Hypothalamus (tissue), 51 donors: ENCODE measurements around the gene EGFLAM.

Experiments
- DNase-seq, 51 donors: peaks; one replicate each; lab custom pipeline; 2025; lab: John Stamatoyannopoulos, UW

The EGFLAM gene

DNA sequence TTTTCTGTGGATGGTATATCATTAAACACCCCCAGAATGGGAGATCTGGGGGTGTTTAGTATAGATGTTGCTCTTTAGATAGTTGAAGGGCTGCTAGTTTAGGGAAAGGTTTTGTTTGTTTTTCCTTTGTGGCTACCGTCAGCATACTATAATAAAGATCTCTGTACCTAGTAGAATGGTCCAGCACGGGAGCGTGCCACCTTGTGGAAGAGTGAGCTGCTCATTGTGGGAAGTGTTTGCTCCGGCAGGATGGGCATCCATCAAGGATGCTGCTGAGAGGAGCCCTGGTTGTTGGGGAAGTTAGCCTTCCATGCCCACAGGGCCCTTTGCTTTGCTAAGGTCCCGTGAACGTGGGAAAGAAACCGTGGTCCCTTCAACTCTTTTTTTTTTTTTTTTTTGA is 185.0 kb downstream of the EGFLAM start:
- no peak for DNase-seq

DNA sequence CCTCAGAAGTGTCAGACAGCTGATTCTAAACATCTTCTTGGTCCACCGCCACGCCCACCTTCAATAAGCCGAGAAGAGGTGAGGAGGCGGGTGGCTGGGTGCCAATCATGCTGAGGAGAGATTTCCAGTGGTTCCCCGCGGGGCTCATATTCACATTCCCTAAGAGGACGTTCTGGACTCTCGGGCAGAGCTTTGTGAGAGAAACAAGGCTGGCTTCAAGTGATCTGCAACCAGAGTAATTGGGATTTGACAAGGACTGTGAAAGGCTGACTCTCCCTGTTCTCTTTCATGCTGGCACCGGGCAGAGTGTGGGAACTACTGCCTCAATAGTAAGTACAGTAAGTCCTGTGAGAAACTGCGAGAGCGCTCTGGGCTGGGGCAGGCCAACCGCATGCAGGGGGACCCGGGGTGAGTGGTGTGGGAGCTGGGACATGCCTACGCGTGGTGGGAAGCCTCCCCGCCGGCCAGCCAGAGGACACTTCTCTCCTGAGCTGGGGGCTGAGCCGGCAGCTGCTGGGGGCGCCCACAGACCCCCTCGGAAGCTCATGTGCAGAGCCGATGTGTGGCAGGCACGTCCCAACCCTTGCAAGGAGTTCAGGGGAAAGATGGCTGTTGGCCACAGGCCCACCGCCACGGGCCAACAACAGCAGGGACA is 187.1 kb downstream of the EGFLAM start:
- peak in 4 of 51 donors; percentile 7 to 32 (median 19) for DNase-seq

DNA sequence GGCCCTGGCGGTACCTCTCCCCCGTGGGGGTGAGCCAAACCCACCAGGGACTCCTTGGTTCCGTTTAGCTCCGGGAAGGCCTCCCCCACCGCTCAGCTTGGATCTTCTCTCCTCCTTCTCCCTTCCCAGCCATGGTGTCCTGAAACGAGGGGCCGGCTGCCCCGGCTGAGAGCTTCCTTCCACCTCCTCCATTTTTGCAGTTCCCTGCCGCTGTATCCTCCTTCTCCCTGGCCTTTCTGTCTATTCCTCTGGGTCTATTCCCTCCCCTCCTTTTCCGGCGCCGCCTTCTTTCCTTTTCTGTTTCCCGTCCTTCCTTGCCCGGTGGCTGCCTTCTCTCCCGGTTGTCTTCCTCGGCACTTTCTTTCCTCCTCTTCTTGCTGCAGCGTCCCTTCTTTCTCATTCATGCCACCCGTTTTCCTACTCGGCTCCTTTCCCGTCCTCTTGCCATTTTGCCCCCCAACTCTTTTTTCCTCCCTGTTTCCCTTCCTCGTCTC is 187.7 kb downstream of the EGFLAM start:
- no peak for DNase-seq

DNA sequence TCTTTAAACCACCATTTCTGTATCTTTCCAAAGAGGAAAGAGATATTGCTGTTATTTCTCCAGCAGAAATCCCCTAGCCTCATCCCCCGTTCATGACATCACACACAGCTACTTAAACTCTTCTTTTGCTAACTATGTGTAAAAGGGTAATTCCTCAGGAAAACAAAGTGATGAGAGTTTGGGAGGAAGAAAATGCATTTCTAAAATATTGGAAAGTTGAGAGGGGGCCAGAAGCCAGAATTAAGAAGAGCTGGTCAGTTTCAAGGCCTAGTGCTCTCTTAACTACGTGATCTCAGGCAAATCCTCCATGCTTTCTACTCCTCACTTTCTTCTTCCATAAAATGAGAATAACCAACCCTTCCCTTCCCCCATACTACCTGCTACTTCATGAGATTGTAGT is 188.7 kb downstream of the EGFLAM start:
- DNase-seq, result no peak

DNA sequence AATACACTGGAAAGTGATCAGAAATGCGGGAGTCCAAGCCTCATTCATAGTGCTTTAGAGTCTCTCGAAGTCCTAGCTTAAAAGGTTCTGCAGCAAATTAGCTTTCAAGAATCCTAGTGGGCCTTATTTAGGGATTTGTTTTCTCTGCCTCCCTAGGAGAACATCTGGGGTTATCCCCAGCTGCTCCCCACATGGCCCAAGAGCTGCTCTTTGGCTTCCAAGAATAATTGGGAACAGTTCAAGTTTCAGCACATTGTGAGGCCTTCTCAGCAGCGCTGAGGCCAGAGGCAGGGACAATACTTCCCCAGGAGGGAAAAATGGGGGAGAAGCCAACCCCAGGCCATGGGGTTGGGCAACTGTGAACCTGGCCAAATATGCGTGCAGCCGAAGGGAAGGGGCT is 189.4 kb downstream of the EGFLAM start:
- peak in 10 of 51 donors; percentile 8 to 41 (median 22) for DNase-seq

DNA sequence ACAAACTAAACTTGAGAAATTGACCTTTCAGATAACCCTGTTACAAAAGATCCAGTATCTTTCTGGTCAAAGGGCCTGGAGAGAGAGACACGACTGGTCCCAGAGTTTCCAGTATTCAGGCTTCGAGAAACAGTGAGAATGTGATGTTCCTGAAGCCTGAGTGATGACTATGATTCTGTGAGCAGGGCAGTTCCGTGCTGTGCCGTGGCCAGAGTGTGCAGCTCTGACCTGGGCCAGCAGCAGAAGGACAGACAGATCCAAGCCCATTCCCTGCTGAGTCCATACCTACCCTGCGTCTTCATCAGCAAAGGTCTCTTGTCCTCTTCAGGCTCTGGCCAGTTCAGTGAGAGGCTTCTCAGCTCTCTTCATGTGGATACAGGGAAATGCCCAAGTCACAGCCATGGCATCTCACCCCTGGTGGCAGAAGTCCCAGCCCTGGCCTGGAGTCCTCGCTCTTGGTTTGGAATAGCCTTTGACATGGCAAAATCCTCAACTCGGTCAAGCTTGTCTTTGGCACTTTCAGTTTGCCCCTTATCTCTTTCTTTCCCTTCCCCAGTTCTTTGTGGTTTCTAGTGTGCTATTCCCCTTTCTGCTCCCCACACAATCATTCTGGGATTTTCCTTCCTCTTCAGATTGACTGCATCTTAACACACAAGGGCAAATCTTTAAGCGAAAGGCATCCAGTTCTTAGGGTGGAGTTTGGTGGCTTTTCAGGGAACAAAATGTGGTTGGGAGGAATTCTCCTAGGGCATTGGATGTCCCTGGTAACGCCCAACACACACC is 190.4 kb downstream of the EGFLAM start:
- no peak for DNase-seq

DNA sequence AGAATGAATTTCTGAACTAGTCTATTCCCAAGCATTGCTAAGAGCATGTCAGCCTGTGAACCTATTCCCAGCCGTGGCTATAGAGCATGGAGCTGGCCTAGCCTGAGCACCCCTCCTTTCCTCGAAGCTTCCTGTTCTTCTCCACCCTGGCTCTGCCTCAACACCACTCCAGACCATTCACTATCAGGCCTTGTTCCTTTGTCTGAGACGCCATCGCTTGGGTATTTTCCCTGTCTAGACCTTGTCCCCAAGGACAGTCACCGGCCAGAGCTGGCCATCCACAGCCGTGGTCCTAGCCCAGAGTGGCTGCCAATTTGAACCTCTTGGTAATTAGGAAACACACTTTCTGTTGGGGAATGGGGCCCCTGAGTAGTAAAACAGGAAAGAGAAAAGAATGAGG is 192.3 kb downstream of the EGFLAM start:
- DNase-seq, result no peak

DNA sequence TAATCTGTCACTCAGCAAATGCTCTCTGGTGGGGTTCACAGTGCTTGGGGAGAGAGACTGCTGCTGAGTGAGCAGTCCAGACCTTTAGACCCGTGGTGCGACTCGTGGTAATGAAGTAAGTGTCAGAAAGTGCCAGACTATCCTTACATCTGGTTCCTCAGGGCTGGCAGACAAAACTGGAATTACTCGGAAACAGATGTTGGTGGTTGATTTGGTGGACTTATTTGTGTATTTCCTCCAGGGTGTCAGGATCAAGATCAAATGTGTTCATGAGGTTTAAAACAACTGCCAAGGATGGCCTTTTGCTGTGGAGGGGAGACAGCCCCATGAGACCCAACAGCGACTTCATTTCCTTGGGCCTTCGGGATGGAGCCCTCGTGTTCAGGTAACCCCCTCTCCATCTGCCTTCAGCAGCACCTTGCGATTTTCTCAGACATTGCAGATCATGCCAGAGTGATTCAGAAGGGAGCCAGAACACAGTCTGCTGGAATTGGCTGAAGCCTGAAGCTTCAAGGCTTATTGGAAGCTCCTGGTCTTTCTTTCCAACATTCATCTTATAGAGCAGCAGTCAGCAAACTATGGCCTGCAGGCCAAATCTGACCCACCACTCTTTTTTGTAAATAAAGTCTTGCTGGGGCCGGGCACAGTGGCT is 192.8 kb downstream of the EGFLAM start:
- no peak for DNase-seq

DNA sequence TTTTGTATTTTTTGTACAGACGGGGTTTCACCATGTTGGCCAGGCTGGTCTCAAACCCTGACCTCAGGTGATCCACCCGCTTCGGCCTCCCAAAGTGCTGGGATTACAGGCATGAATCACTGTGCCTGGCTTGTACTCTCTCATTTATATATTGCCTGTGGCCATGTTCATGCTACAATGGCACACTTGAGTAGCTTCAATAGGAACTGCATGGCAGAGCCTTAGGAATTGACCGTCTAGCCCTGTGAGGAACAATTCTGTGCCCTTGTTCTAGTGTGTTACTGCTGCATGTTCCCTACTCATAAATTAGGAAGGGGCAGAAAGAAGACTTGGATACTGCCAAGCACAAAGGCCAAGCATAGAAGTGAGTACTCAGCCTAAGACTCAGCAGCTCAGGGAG is 193.8 kb downstream of the EGFLAM start:
- DNase-seq, result no peak

DNA sequence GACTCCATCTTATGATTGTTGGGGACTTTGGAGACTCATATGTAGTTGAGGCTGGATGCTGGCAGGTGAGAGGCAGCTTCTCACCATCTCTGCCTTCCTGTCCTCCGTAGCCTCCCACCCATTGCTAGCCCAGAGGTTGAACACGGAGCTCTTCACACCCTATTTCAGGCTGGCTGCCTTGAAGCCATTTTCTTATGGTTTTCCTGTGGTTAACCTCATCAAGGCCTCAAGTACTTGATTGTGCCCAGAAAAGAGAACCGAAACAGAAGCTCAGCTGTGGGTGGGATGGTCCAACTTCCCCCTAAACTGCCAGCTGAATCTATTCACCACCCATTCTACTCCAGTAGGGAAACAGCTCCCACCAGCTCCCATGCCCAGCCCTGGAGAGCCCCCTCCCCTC is 195.1 kb downstream of the EGFLAM start:
- no peak for DNase-seq

DNA sequence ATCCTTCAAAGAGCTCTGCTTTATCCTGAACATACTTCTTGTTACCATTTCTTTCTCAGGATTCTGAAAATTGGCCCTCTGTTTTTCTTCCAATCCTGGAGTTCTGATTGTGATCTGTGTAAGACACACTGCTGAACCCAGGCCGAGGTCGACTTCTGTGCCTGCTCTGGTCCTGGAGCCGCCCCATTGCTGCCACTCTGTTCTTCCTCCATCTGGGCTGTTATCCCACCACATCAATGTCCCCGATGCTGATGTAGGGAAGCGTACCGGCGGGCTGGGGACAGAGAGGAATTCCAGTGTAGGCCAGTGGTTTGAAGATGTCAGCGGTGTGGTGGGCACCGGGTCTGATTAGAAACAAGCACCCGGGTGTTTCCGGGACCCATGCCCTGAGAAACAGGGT is 195.6 kb downstream of the EGFLAM start:
- no peak for DNase-seq

DNA sequence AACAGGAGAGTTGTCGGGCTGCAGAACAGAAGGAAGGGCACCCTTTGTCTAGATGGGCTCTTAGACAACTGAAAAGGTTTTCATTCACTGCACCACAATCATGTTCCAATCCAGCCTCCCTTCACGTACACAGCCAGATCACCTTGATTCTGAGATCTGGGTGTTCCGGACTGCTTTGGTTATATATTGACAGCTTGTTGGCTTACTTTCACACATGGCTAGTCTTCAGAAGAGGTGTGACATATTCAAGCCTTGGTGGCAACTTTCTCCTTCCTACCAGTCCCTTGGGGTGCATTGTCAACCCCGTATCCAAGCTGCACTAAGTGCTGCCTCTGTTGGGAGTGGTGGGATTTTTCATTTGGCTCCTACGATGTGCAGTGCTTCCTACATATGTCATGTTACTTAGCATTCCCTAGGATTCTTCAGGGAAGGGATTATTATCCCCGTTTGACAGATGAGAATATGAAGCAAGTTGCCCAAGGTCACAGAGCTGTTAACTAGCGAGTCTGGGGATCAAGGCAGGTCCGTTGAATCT is 197.5 kb downstream of the EGFLAM start:
- no peak for DNase-seq

DNA sequence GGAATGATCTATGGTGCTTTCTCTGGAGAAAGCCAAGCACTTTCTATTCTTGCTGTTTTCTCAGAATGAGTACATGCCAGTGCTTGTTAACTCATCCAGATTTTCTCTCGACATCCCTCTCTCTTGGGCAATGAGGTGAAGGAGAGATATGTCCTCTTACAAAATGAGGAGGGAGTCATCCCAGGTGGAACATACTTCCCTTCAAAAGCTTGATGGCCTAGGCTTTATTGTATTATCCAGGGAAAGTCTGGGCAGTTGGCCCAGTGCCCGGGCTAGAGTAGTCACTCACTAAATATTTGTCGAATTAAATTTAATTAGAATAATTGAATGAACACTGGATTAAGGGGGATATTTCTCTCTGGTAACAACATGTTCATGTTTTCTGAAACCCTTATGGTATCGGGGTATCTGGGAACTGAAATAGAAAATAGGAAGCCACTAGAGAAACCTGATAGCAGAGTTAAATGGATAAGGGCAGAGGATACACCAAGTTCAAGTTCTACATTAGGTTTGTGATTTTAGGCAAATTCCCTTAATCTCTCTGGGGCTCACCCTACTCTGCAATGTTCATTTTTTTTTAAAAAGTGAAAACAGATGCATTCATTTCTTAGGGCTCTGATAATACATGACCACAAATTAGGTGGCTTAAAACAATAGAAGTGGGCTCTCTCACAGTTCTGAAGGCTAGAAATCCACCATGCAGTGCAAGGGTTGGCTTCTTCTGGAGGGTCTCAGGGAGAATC is 198.5 kb downstream of the EGFLAM start:
- DNase-seq, result no peak

DNA sequence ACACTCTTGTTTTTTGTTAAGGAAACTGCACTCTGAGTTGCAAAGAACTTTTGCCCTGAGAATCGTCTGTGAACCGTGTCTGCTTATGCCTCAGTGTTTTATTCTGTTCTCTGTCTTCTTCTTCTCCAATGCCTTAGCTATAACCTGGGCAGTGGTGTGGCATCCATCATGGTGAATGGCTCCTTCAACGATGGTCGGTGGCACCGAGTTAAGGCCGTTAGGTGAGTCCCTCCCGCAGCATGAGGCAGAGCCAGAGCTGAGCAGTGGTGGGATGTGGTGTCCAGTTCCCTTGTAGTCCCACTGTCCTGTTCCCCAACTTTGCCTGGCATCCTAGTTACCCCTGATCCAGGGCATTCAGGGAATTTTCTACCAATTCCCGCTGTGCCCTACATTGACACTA is 199.8 kb downstream of the EGFLAM start:
- no peak for DNase-seq

DNA sequence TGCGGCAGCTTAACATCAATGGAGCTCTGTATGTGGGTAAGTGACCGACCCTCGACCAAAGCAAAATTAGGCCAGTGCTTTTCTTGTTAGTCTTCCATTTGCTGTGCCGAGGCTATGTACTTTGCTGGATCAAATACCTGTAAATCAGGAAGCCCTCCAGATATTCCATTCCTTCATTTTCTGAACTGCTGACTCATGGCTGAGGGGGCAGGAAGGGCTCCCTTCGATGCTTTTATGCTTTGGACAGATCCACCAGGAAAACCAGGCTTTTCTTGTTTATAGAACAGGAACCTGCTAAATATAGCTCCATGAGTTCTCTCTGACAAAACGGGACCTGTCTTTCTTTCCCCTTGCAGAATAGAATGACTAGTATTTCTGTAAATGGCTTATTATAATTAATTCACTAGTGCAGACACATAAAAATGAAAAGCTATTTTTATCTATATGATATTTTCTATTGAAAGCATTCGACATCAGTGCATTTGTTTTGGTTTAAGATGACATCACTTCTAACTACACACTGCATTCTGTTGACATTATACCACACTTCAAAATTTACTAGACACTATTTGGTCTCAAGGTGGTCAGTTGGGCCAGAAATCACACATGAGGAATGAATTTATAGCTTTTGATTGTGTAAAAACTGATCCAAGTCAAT is 204.7 kb downstream of the EGFLAM start:
- no peak for DNase-seq

DNA sequence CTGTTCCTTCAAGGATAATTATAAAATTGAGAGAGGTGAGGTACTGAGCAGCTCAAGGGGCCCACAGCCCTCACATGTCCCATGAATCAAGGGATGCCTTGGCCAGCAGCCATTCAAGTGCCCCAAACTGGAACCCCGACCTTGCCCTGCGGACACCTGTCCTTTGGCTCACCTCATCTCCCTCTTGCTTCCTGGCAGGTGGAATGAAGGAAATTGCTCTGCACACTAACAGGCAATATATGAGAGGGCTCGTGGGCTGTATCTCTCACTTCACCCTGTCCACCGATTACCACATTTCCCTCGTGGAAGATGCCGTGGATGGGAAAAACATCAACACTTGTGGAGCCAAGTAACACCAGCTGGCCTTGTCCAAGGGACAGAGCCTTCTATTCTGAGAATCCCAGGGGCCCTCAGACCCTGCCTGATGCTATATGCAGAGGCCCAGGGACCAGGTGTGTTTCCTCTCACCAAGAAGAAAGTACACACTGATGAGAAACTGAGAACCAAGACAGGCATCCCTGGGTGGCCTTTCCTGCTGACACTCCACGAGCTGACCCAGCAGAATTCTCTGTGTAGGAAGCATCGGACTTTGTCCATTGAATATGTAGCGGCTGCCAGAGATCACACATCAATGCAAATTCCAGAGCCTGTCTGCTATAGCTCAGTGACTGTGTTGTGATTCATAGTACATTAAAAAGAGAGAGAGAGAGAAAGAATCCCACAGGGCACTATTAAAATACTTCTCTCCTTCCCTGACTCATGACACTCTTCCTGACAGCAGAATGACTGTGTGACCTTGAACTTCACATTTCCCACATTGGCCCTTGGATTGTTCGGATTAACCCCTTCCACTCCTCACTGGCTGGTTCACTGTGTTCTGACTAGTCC is 205.5 kb downstream of the EGFLAM start:
- peak in 1 of 51 donors; percentile 8 for DNase-seq

DNA sequence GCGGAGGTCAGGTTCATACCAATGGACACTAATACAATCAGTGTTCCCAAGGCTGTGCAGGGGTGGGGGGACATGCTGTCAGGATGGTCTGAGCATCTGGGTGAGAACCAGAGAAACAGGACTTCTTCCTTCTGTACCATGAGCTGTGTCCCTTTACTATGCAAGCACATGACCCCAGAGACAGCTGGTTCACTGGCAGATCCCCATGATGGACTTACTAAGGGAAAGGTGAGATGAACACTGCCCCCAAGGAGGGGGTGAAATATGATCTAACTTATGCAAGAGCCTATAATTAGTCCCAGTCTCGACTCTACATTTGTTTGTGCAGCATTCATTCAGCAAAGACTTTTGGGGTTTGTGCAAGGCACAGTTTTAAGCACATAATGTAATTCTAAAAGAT is 206.7 kb downstream of the EGFLAM start:
- no peak for DNase-seq

DNA sequence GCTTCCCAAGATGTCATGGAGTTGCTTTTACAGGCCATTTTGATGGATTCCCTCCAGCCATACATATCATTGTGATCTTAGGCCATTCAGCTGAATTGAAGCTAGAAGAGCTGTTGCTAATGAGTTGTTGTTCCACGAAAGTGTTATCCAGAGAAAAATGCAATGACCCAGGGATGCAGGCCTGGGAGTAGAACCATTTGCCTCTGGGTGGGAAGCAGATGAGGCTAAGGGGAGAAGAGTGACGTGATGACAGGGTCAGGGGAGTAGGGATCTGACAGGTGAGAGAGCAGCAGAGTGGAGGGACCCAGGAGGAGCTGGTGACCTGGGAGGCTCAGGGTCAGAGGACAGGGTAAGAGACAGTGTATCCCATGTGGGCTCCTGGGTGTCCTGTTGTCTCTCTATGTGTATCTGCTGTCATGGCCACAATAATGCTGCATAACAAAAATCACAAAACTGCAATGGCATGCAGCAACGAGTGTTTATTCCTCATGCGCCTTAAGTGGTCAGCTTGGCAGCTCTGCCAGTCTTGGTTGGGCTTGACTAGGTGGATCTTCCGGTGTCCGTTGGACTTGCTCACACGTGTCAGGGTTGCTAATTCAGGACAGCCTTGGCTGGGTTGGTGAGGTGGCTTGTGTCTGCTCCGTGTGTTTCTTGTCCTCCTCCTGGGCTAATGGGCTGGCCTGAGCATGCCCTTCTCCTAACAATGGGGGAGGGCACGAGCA is 207.5 kb downstream of the EGFLAM start:
- DNase-seq, result no peak
